Measurements from ENCODE around the gene PCDHA6. TPM values are rescaled to one million over a fixed set of nuclear protein-coding genes. Genes with fewer than 3 reads are reported as not detected.

The PCDHA6 gene
- total RNA-seq, 2 experiments from 2014 or later: not detected

GRCh38 chr5:140868721-140869554, 41.2 kb downstream of the PCDHA6 start, which contains the start of gene PCDHA11:
TSS of gene PCDHA11 (plus strand) at chr5:140868957. CDS start at chr5:140869104, 147 bp downstream.
- intact Hi-C loops (cut with micrococcal nuclease; ENCODE audit: unreplicated experiment): no loop called here
- no peak for DNase-seq (ENCODE audit: low spot score)
- Histone ChIP-seq H2AFZ (ENCODE audit: low read length) (no peak within 1 kb of the TSS), H3K4me1 (ENCODE audit: insufficient read depth, low read length, poor library complexity, severe bottlenecking) (no peaks in the 10 kb centered on the region), H3K4me3 (ENCODE audit: low read depth, low read length, poor library complexity, severe bottlenecking) (no peak within 1 kb of the TSS), H3K9me3 (ENCODE audit: low read length) (no peaks in the 10 kb centered on the region), H3K9me2 (ENCODE audit: insufficient read depth, low read length) (no peaks in the 10 kb centered on the region), H3K27ac (ENCODE audit: low read depth, low read length, poor library complexity, severe bottlenecking) (no peak within 1 kb of the TSS), H3K36me3 (ENCODE audit: insufficient read depth, low read length) (no peaks in the 10 kb centered on the region), H4K20me1 (ENCODE audit: insufficient read depth, low read length) (no peaks in the 10 kb centered on the region), H3K79me2 (ENCODE audit: insufficient read depth, low read depth, low read length) (no peaks in the 10 kb centered on the region), H3K4me2 (ENCODE audit: low read length) (no peak within 1 kb of the TSS)
- BruUV-seq (replicated peaks): no TSS peak
- ChIA-PET POLR2A (no interaction called here), CTCF (ENCODE audit: unreplicated experiment) (no interaction called here)
- TF ChIP-seq, protein P1, sequence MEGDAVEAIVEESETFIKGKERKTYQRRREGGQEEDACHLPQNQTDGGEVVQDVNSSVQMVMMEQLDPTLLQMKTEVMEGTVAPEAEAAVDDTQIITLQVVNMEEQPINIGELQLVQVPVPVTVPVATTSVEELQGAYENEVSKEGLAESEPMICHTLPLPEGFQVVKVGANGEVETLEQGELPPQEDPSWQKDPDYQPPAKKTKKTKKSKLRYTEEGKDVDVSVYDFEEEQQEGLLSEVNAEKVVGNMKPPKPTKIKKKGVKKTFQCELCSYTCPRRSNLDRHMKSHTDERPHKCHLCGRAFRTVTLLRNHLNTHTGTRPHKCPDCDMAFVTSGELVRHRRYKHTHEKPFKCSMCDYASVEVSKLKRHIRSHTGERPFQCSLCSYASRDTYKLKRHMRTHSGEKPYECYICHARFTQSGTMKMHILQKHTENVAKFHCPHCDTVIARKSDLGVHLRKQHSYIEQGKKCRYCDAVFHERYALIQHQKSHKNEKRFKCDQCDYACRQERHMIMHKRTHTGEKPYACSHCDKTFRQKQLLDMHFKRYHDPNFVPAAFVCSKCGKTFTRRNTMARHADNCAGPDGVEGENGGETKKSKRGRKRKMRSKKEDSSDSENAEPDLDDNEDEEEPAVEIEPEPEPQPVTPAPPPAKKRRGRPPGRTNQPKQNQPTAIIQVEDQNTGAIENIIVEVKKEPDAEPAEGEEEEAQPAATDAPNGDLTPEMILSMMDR (conservative IDR thresholded peaks at IDR 0.05; ENCODE audit: low read length): no peak
- no peak for TF ChIP-seq EZH2phosphoT487 (IDR thresholded peaks at IDR 0.05; ENCODE audit: borderline replicate concordance, low read depth, low read length)

GRCh38 chr5:140869555-140869886, 41.8 kb downstream of the PCDHA6 start:
- Histone ChIP-seq H3K4me1 (ENCODE audit: insufficient read depth, low read length, poor library complexity, severe bottlenecking) (no peaks in the 10 kb centered on the region), H3K4me2 (ENCODE audit: low read length) (no peak overlapping the region), H3K79me2 (ENCODE audit: insufficient read depth, low read depth, low read length) (no peaks in the 10 kb centered on the region), H3K27ac (ENCODE audit: low read depth, low read length, poor library complexity, severe bottlenecking) (no peak overlapping the region), H2AFZ (ENCODE audit: low read length) (no peak overlapping the region), H4K20me1 (ENCODE audit: insufficient read depth, low read length) (no peaks in the 10 kb centered on the region), H3K9me3 (ENCODE audit: low read length) (no peaks in the 10 kb centered on the region), H3K36me3 (ENCODE audit: insufficient read depth, low read length) (no peaks in the 10 kb centered on the region), H3K4me3 (ENCODE audit: low read depth, low read length, poor library complexity, severe bottlenecking) (no peak overlapping the region), H3K9me2 (ENCODE audit: insufficient read depth, low read length) (no peaks in the 10 kb centered on the region)
- TF ChIP-seq, protein P1 (conservative IDR thresholded peaks at IDR 0.05; ENCODE audit: low read length): peak; percentile 59; the same call in 1 of the 2 replicates
- TF ChIP-seq EZH2phosphoT487 (IDR thresholded peaks at IDR 0.05; ENCODE audit: borderline replicate concordance, low read depth, low read length): no peak
- peak; percentile 4 for DNase-seq (ENCODE audit: low spot score)
- no TSS peak for BruUV-seq (replicated peaks)
- intact Hi-C loops (cut with micrococcal nuclease; ENCODE audit: unreplicated experiment): no loop called here
- POLR2A ChIA-PET: no interaction called here
- CTCF ChIA-PET (ENCODE audit: unreplicated experiment): no interaction called here
